Measurements from ENCODE around the gene ZG16.

GRCh38 chr16:29825145-29826044, 47.3 kb downstream of the ZG16 start:
- no peak for TF ChIP-seq EZH2 (IDR thresholded peaks at IDR 0.05; ENCODE audit: low read depth, unreplicated experiment)
- no peak for TF ChIP-seq POLR2AphosphoS5 (IDR thresholded peaks at IDR 0.05; ENCODE audit: low read depth)
- no peak for TF ChIP-seq REST (IDR thresholded peaks at IDR 0.05; ENCODE audit: unreplicated experiment)
- TF ChIP-seq CREB1 (CRISPR knock-in tag; IDR thresholded peaks at IDR 0.05; ENCODE audit: low read depth) = no peak
- no peak for TF ChIP-seq CTCF (conservative IDR thresholded peaks at IDR 0.05; ENCODE audit: low read depth in 2 of 2)
- no peak for TF ChIP-seq NANOG (IDR thresholded peaks at IDR 0.05; ENCODE audit: borderline replicate concordance)
- no peak for TF ChIP-seq EZH2phosphoT487 (IDR thresholded peaks at IDR 0.05; ENCODE audit: unreplicated experiment)
- TF ChIP-seq ZNF462 (CRISPR knock-in tag; IDR thresholded peaks at IDR 0.05) = no peak

Data from GM23338 (cell line).